Gastroesophageal sphincter (tissue), 4 donors: ENCODE data around the gene CEP164. TPM values are rescaled to one million over a fixed set of nuclear protein-coding genes. Genes with fewer than 3 reads are reported as not detected.
"Not testable (repeated sequence)": the region's sequence is repeated elsewhere in the genome, so short reads cannot be mapped to it uniquely, and the experiment has no call there.

ENCODE experiments used
- ATAC-seq: fragments of 150-250 bp; one replicate; pipeline ENCODE4 v1.9.1; 2016; ENCODE audit warnings: mild to moderate bottlenecking, moderate library complexity
- H3K27ac ChIP-seq, 4 donors: fragments of 200-600 bp; sonication (generic) in 3 of 4; 1 replicate in 3 of 4; 2 replicates in 1 of 4; pipeline ENCODE4 v1.5.1; 2016 to 2019
- H3K27me3 ChIP-seq: fragments of 200-600 bp; sonication (generic); one replicate; pipeline ENCODE4 v1.5.1; 2019
- H3K36me3 ChIP-seq, 2 donors: fragments of 200-600 bp; sonication (generic); one replicate each; pipeline ENCODE4 v1.5.1; 2019; ENCODE audit warnings: control low read depth in 1 of 2
- H3K4me1 ChIP-seq, 3 donors: fragments of 200-600 bp; sonication (generic); 1 replicate in 2 of 3; 2 replicates in 1 of 3; pipeline ENCODE4 v1.5.1; 2016 to 2019; ENCODE audit warnings: control low read depth in 2 of 3
- H3K4me3 ChIP-seq, 2 donors: fragments of 200-600 bp; sonication (generic); one replicate each; pipeline ENCODE4 v1.5.1; 2019; ENCODE audit warnings: mild to moderate bottlenecking in 1 of 2, moderate library complexity in 1 of 2
- H3K9me3 ChIP-seq, 3 donors: fragments of 200-600 bp; sonication (generic); one replicate each; pipeline ENCODE4 v1.5.1; 2017 to 2019; ENCODE audit warnings: control low read depth in 2 of 3
- EP300 ChIP-seq: sonication (generic); formaldehyde crosslinking; IDR thresholded peaks from one replicate; pipeline ENCODE4 v1.6.1; 2017; ENCODE audit warnings: antibody characterized with exemption, mild to moderate bottlenecking
- POLR2A ChIP-seq, 2 donors: fragments of 450-650 bp; IDR thresholded peaks; one replicate each; pipeline ENCODE4 v1.6.1; 2017; ENCODE audit warnings: antibody characterized with exemption in 2 of 2, mild to moderate bottlenecking in 2 of 2, moderate library complexity in 1 of 2
- POLR2AphosphoS5 ChIP-seq: sonication (generic); formaldehyde crosslinking; IDR thresholded peaks from one replicate; pipeline ENCODE4 v1.6.1; 2017; ENCODE audit warnings: antibody characterized with exemption
- WGBS, 2 donors: methylation state at CpG; one replicate each; pipeline ENCODE4 v1.1.5; 2018; ENCODE audit warnings: low coverage in 1 of 2; 5-methylcytosine and 5-hydroxymethylcytosine counted together
- total RNA-seq, 4 donors: library from RNA; depleted of rRNA; stranded (reverse); fragments of >200 nt; gene quantifications; one replicate each; pipeline ENCODE4 v1.1.0, GENCODE V29; 2016
- TF ChIP-seq, protein P1 (sequence below), 4 experiments: fragments of 200-600 bp in 2 of 4; fragments of 450-650 bp in 2 of 4; sonication (generic) in 1 of 4; IDR thresholded peaks; one replicate each; pipeline ENCODE4 v1.5.1; 2017 to 2019; ENCODE audit warnings: antibody characterized with exemption in 4 of 4, mild to moderate bottlenecking in 2 of 4, moderate library complexity in 2 of 4

Gene CEP164
- total RNA-seq, 4 donors from 2014 or later, result 22.3 to 26.3 (median 25.0) TPM

DNA sequence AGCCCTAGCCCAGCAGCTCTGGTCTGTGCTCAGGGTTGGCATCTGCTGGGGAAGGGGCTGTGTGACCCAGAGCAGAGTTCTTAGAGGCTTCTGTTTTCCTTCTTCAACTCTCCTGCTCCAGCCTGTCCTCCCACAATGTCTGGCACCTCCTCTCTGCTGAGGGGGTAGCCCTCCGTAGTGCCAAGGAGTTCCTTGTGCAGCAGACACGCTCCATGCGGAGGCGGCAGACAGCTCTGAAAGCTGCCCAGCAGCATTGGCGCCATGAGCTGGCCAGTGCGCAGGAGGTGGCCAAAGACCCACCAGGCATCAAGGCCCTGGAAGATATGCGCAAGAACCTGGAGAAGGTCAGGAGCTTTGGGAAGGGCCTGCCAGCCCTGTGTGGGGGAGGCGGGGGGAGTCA is 69.3 kb downstream of the CEP164 start:
- Histone ChIP-seq H3K4me3 (no peak overlapping the region), H3K27me3 (no peaks in the 10 kb centered on the region), H3K4me1 (no peaks in the 10 kb centered on the region), H3K27ac (no peak overlapping the region), H3K9me3 (peaks cover 0 to 7% (median 0%) of the 10 kb centered on the region in 3 donors), H3K36me3 (peaks cover 0 to 76% of the 10 kb centered on the region in 2 donors)
- TF ChIP-seq, protein P1, sequence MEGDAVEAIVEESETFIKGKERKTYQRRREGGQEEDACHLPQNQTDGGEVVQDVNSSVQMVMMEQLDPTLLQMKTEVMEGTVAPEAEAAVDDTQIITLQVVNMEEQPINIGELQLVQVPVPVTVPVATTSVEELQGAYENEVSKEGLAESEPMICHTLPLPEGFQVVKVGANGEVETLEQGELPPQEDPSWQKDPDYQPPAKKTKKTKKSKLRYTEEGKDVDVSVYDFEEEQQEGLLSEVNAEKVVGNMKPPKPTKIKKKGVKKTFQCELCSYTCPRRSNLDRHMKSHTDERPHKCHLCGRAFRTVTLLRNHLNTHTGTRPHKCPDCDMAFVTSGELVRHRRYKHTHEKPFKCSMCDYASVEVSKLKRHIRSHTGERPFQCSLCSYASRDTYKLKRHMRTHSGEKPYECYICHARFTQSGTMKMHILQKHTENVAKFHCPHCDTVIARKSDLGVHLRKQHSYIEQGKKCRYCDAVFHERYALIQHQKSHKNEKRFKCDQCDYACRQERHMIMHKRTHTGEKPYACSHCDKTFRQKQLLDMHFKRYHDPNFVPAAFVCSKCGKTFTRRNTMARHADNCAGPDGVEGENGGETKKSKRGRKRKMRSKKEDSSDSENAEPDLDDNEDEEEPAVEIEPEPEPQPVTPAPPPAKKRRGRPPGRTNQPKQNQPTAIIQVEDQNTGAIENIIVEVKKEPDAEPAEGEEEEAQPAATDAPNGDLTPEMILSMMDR (IDR thresholded peaks at IDR 0.05), result no peak
- TF ChIP-seq POLR2AphosphoS5 (no peak), EP300 (no peak), POLR2A (IDR thresholded peaks at IDR 0.05) (no peak)
- 90% methylated on average over 2 of the region's 8 CpGs; no CpG with 5 or more reads in 1 of the 2 donors for WGBS, 2 donors
- no peak for ATAC-seq

DNA sequence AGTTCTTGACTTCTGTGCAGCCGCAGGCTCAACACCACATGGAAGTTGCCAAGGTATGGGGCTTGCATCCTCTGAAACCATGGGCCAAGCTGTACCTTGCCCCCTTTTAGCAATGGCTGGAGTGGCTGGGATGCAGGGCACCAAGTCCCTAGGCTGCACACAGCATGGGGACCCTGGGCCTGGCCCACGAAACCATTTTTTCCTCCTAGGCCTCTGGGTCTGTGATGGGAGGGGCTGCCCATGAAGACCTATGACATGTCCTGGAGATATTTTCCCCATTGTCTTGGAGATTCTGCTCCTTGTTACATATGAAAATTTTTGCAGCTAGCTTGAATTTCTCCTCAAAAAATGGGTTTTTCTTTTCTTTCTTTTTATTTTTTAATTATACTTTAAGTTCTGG is 71.0 kb downstream of the CEP164 start:
- H3K27me3 ChIP-seq, ATAC-seq, H3K9me3 ChIP-seq, H3K4me1 ChIP-seq, H3K27ac ChIP-seq, H3K4me3 ChIP-seq: not testable (repeated sequence)
- 92% methylated on average over 2 of the region's 2 CpGs; no CpG with 5 or more reads in 1 of the 2 donors for WGBS, 2 donors
- H3K36me3 ChIP-seq, result peaks cover 0 to 74% of the 10 kb centered on the region in 2 donors

DNA sequence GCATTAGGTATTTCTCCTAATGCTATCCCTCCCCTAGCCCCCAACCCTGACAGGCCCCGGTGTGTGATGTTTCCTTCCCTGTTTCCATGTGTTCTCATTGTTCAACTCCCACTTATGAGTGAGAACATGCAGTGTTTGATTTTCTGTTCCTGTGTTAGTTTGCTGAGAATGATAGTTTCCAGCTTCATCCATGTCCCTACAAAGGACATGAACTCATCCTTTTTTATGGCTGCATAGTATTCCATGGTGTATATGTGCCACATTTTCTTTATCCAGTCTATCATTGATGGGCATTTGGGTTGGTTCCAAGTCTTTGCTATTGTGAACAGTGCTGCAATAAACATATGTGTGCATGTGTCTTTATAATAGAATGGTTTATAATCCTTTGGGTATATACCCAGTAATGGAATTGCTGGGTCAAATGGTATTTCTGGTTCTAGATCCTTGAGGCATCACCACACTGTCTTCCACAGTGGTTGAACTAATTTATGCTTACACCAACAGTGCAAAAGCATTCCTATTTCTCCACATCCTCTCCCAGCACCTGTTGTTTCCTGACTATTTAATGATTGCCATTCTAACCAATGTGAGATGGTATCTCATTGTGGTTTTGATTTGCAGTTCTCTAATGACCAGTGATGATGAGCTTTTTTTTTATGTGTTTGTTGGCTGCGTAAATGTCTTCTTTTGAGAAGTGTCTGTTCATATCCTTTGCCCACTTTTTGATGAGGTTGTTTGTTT is 71.6 kb downstream of the CEP164 start:
- H3K36me3 ChIP-seq, result peaks cover 0 to 74% of the 10 kb centered on the region in 2 donors
- not testable (repeated sequence) for H3K4me3 ChIP-seq, H3K9me3 ChIP-seq, H3K27ac ChIP-seq, H3K4me1 ChIP-seq, ATAC-seq, H3K27me3 ChIP-seq
- WGBS, 2 donors, result 100% methylated on average over 1 of the region's 2 CpGs; no CpG with 5 or more reads in 1 of the 2 donors

DNA sequence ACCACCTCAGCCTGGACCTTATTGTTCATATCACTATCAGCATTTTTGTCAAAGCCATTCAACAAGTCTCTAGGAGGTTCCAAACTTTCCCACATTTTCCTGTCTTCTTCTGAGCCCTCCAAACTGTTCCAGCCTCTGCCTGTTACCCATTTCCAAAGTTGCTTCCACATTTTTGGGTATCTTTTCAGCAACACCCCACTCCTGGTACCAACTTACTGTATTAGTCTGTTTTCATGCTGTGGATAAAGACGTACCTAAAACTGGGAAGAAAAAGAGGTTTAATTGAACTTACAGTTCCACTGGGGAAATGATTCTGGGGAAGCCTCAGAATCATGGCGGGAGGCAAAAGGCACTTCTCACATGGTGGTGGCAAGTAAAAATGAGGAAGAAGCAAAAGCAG is 78.2 kb downstream of the CEP164 start:
- H3K4me3 ChIP-seq, H3K4me1 ChIP-seq, ATAC-seq, H3K27ac ChIP-seq, H3K27me3 ChIP-seq: not testable (repeated sequence)
- Histone ChIP-seq H3K36me3 (peaks cover 0 to 87% of the 10 kb centered on the region in 2 donors), H3K9me3 (peaks cover 0 to 19% (median 0%) of the 10 kb centered on the region in 3 donors)
- no CpG with 5 or more reads among the region's 2 CpGs for WGBS, 2 donors

DNA sequence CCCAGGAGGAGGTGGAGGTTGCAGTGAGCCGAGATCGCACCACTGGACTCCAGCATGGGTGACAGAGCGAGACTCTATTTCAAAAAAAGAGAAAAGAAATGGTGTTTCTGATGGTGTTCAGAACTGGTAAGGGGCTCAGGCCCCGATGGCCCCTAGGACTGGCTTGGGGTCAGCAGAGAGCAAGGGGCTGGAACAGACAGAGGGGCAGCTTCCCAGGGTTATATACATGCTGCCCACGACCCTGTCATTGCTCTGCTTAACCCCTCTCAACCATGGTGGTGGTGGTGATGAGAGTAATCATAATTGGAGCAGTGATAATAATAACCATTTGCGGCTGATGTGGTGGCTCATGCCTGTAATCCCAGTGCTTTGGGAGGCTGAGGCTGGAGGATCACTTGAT is 79.4 kb downstream of the CEP164 start:
- Histone ChIP-seq H3K36me3 (peaks cover 0 to 96% of the 10 kb centered on the region in 2 donors), H3K4me1 (no peaks in the 10 kb centered on the region), H3K27ac (no peak overlapping the region), H3K4me3 (no peak overlapping the region), H3K27me3 (no peaks in the 10 kb centered on the region), H3K9me3 (peaks cover 0 to 19% (median 0%) of the 10 kb centered on the region in 3 donors)
- WGBS, 2 donors, result 90 to 91% methylated on average over 3 of the region's 6 CpGs
- no peak for ATAC-seq
- TF ChIP-seq, protein P1 (IDR thresholded peaks at IDR 0.05), result no peak
- TF ChIP-seq POLR2AphosphoS5 (no peak), EP300 (no peak), POLR2A (IDR thresholded peaks at IDR 0.05) (no peak)

DNA sequence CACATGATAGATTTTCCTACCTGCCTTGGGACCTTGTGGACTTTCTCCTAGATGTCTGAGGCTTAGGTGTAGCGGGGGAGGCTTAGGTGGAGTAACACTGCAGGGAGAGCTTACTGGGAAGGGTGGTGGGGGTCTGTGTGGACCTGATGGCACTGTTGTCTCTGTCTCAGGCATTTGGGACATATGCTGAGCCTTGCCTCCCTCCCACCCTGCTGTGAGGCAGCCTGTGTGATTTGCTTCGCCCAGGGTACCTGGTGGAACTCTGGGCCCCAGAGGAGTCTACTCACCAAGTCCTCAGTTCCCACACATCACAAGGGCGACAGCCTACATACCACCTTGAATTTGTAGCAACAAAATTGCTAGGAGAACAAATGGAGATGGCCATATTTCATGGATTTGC is 80.7 kb downstream of the CEP164 start:
- Histone ChIP-seq H3K27ac (no peak overlapping the region), H3K9me3 (peaks cover 0 to 19% (median 0%) of the 10 kb centered on the region in 3 donors), H3K4me3 (no peak overlapping the region), H3K27me3 (no peaks in the 10 kb centered on the region), H3K36me3 (peaks cover 0 to 98% of the 10 kb centered on the region in 2 donors), H3K4me1 (no peaks in the 10 kb centered on the region)
- no peak for ATAC-seq
- 100% methylated on average over 1 of the region's 3 CpGs; no CpG with 5 or more reads in 1 of the 2 donors for WGBS, 2 donors
- TF ChIP-seq, protein P1 (IDR thresholded peaks at IDR 0.05), result no peak
- TF ChIP-seq POLR2A (IDR thresholded peaks at IDR 0.05) (no peak), POLR2AphosphoS5 (no peak), EP300 (no peak)
